Muscle layer of colon (tissue), 2 donors: Measurements from ENCODE around the gene RBM23.

ENCODE experiments used
- H3K27ac ChIP-seq: one replicate; pipeline ENCODE4 v1.7.0; 2013; ENCODE audit warnings: low read depth, mild to moderate bottlenecking, low read length, moderate library complexity
- H3K27me3 ChIP-seq, 2 donors: one replicate each; pipeline ENCODE4 v1.7.0; 2013; ENCODE audit warnings: low read length in 2 of 2, mild to moderate bottlenecking in 2 of 2; ENCODE audit not compliant: insufficient read depth in 2 of 2, control insufficient read depth in 1 of 2
- H3K36me3 ChIP-seq: one replicate; pipeline ENCODE4 v1.7.0; 2013; ENCODE audit warnings: mild to moderate bottlenecking, low read length; ENCODE audit not compliant: insufficient read depth
- H3K4me1 ChIP-seq: one replicate; pipeline ENCODE4 v1.7.0; 2013; ENCODE audit warnings: mild to moderate bottlenecking, low read length; ENCODE audit not compliant: insufficient read depth
- H3K4me3 ChIP-seq, 2 donors: one replicate each; pipeline ENCODE4 v1.7.0; 2013; ENCODE audit warnings: low read length in 2 of 2, low read depth in 1 of 2, mild to moderate bottlenecking in 1 of 2, moderate library complexity in 1 of 2
- H3K9ac ChIP-seq: one replicate; pipeline ENCODE4 v1.7.0; 2013; ENCODE audit warnings: low read length
- H3K9me3 ChIP-seq: one replicate; pipeline ENCODE4 v1.7.0; 2013; ENCODE audit warnings: mild to moderate bottlenecking, low read length
- donor health status: abdominal sarcoma.
- donor health status: Adenocarcinoma of cecum.

The RBM23 gene

DNA sequence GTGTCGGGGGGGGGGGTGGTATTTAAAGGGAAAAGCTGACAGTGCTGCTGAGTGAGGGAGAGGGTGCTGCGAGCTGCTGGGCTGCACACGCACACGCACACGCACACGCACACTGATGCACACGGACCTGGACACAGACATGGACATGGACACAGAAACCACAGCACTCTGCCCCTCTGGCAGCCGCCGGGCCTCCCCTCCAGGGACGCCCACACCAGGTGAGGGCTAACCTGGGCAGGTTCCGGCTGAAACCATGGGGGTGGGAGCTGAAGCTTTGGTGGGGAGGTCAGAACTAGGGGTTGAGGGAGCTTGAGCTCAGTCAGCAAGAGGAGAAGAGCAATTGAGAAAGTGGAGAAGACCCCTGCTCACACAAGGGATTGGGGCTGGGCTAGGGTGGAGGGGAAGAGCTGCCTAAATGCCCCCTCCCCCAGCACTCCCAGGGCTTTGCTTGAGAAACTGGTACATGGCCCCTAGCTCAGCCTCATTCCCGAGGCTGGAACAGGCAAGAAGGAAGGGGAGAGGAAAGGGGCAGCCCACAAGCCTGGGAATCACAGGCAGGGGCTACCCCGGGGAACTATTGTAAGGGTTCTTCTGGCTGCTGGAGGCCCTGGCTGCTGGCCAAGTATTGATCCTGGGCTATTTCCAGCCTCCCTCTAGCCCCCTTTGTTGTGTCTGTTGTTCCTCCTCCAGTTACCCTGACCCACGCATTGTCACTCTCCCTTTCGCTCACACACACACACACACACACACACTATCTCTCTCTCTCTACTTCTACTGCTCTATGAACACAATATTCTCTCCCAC is 35.6 kb downstream of the RBM23 start, which contains the start of gene REM2:
Gene REM2 (plus strand): TSS at position 50 of the 804 bp plus-strand sequence. CDS start 66 bp downstream, at position 116.
- peaks cover 9% of the 10 kb centered on the region for H3K36me3 ChIP-seq
- H3K9ac ChIP-seq: no peak within 1 kb of the TSS
- H3K9me3 ChIP-seq: no peaks in the 10 kb centered on the region
- no peak within 1 kb of the TSS for H3K4me3 ChIP-seq
- H3K27ac ChIP-seq: no peak within 1 kb of the TSS
- H3K27me3 ChIP-seq: no peaks in the 10 kb centered on the region
- peaks cover 22% of the 10 kb centered on the region for H3K4me1 ChIP-seq

DNA sequence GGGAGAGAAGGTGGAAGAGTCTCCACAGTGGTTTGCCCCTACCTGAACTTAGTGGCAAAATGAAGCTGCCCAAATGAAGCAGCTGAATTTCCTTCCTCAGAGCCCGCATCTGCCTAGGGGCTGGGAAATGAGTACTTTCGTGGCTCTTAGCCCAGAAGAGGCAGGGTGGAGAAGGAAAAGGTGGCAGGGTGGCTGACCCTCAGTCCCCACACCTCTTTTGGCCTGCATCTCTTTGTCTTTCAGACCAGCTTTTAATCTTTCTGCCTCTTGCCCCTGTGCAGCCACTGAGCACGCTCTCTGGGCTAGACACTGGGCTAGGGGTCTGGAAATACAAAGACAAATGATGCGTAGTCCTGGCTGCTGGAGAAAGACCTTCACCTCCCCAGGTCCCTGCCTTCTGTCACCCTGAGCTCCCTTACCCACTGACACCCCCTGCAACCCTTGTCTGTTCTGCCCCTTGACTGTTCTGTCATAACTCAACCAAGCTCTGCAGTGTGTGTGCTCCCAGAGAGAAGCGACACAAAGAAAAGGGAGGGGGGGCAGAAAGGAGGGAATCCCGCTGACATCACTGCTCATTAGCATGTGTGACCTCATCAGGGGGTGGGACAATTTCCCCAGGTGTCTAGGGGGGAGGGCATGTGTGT is 36.3 kb downstream of the RBM23 start:
- Histone ChIP-seq H3K9ac (no peak overlapping the region), H3K4me1 (peaks cover 17% of the 10 kb centered on the region)

DNA sequence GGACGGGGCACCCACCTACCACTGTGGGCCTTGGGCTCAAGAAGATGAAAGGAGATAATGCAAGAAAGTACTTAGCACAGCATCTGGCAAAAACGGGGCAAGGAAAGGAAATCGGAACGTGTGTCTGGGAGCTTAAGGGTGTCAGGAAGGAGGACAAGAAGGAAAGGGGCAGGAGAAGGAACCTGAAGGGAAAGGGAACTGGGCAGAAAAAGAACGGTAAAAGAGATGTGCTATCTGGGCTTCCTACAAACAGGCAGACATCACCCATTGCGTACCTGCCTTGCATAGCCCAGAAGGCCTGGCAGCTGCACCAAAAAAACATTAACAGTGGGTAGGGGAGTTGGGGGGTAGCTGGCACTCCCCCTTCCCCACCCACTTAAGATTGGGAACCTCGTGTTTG is 36.9 kb downstream of the RBM23 start:
- Histone ChIP-seq H3K4me3 (no peak overlapping the region), H3K36me3 (peaks cover 22% of the 10 kb centered on the region), H3K4me1 (peaks cover 11% of the 10 kb centered on the region), H3K9me3 (no peaks in the 10 kb centered on the region), H3K27ac (no peak overlapping the region), H3K27me3 (no peaks in the 10 kb centered on the region), H3K9ac (no peak overlapping the region)

More for the DNA sequence above, 36.3 kb downstream of the RBM23 start:
- Histone ChIP-seq H3K9me3 (no peaks in the 10 kb centered on the region), H3K4me3 (no peak overlapping the region), H3K36me3 (peaks cover 16% of the 10 kb centered on the region), H3K27ac (no peak overlapping the region), H3K27me3 (no peaks in the 10 kb centered on the region)

DNA sequence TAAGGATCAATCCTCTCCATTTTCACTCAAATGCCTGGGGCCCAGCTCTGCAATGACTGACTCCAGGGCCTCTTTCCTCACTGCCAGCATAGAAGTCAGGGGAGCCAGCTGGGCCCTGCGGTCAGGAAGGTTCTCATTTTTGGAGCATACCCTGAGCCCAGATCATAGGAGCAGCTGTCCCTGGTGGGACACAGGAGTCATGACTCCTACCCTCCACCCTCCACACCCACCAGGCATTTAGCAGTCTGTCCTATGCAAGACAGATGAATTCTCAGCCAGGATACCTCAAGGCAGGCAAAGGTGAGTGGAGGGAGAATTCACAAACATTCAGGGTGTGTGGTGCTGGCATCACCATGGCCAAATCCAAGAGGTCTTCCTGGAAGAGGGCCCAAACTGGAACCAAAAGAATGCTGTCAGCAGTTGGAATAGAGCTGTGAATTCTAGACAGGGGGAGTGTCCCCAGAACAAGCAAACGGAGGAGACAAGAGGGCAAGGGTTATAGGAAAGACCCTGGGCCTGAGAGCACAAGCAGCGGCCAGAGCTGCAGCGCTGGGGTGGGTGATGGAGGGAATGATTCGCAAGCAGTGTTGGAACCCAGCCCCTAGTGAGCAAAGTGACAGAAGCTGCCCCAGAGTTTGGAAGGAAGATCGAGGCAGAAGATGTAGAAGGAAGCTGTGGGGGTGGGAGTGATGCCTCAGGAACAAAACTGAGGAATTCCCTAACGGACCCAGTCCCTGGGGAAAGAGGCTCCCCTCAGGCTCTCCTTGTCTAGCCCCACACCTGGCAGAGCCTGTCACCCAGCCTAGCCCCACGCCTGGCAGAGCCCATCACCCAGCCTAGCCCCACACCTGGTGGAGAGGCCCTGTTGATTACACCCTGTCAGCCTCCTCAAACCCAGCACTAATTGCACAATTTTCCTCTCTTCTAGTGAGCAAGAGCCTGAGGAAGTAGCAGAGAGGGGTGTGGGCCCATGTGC is 40.4 kb downstream of the RBM23 start:
- Histone ChIP-seq H3K9ac (no peak overlapping the region), H3K4me1 (peaks cover 18% of the 10 kb centered on the region), H3K27me3 (no peaks in the 10 kb centered on the region), H3K4me3 (no peak overlapping the region), H3K27ac (no peak overlapping the region), H3K36me3 (peaks cover 57% of the 10 kb centered on the region), H3K9me3 (no peaks in the 10 kb centered on the region)

DNA sequence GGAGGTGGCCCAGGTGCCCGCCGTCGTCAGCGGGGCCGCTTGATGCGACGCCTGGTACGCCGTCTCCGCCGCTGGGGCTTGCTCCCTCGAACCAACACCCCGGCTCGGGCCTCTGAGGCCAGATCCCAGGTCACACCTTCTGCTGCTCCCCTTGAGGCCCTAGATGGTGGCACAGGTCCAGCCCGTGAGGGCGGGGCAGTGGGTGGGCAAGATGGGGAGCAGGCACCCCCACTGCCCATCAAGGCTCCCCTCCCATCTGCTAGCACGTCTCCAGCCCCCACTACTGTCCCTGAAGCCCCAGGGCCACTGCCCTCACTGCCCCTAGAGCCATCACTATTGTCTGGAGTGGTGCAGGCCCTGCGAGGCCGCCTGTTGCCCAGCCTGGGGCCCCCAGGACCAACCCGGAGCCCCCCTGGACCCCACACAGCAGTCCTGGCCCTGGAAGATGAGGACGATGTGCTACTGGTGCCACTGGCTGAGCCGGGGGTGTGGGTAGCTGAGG is 41.9 kb downstream of the RBM23 start:
- peaks cover 21% of the 10 kb centered on the region for H3K4me1 ChIP-seq
- no peak overlapping the region for H3K9ac ChIP-seq
- no peaks in the 10 kb centered on the region for H3K9me3 ChIP-seq
- peaks cover 57% of the 10 kb centered on the region for H3K36me3 ChIP-seq
- H3K27me3 ChIP-seq: no peaks in the 10 kb centered on the region
- H3K4me3 ChIP-seq: no peak overlapping the region
- no peak overlapping the region for H3K27ac ChIP-seq

DNA sequence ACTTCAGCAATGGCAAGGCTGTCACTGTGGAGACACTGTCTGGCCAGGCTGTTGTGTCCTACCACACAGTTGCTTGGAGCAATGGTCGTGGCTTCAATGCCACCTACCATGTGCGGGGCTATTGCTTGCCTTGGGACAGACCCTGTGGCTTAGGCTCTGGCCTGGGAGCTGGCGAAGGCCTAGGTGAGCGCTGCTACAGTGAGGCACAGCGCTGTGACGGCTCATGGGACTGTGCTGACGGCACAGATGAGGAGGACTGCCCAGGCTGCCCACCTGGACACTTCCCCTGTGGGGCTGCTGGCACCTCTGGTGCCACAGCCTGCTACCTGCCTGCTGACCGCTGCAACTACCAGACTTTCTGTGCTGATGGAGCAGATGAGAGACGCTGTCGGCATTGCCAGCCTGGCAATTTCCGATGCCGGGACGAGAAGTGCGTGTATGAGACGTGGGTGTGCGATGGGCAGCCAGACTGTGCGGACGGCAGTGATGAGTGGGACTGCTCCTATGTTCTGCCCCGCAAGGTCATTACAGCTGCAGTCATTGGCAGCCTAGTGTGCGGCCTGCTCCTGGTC is 43.1 kb downstream of the RBM23 start:
- H3K4me3 ChIP-seq: no peak overlapping the region
- H3K27ac ChIP-seq: no peak overlapping the region
- H3K4me1 ChIP-seq: peaks cover 22% of the 10 kb centered on the region
- peaks cover 57% of the 10 kb centered on the region for H3K36me3 ChIP-seq
- H3K27me3 ChIP-seq: no peaks in the 10 kb centered on the region
- H3K9ac ChIP-seq: no peak overlapping the region
- no peaks in the 10 kb centered on the region for H3K9me3 ChIP-seq

DNA sequence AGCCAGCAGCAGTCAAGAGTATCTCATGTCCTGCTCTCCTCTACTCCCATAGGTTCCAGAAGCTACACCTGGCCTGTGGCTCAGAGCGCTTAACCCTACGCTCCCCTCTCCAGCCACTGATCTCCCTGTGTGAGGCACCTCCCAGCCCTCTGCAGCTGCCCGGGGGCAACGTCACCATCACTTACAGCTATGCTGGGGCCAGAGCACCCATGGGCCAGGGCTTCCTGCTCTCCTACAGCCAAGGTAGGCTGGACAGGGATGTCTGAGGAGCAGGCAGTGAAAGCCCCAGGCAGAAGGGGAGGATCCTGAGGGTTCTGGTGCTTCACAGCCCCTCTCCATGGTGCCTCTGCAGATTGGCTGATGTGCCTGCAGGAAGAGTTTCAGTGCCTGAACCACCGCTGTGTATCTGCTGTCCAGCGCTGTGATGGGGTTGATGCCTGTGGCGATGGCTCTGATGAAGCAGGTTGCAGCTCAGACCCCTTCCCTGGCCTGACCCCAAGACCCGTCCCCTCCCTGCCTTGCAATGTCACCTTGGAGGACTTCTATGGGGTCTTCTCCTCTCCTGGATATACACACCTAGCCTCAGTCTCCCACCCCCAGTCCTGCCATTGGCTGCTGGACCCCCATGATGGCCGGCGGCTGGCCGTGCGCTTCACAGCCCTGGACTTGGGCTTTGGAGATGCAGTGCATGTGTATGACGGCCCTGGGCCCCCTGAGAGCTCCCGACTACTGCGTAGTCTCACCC is 43.8 kb downstream of the RBM23 start:
- H3K36me3 ChIP-seq: peaks cover 57% of the 10 kb centered on the region
- peaks cover 29% of the 10 kb centered on the region for H3K4me1 ChIP-seq

DNA sequence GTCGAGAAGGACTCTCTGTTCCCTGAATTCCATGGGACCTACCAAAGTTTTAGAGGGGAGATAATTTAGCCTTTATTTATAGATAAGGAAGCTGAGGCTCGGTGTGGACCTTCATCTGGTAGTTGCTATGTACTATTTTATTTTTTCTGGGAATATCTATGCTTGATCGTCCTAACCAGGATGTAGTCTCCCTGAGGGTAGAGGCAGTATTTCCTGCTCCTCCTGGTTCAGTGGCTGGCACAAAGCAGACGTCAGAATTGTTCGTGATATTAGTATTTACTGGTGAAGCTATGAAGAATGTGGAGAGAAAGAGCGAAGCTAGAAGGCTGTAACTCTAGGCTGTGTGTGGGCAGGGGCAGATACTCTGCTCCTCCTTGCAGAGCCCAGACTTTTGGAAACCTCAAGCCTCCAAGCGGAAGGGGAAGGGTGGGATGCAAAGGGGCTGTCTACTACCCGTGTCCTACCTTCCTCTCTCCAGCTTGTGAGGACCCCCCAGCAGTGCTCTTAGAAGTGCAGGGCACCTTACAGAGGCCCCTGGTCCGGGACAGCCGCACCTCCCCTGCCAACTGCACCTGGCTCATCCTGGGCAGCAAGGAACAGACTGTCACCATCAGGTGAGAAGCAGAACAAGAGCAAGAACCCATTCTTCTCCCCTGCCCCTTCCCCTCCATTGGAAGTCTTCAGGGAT is 46.0 kb downstream of the RBM23 start:
- Histone ChIP-seq H3K27me3 (no peaks in the 10 kb centered on the region), H3K4me1 (peaks cover 31% of the 10 kb centered on the region), H3K4me3 (peak overlapping the region; percentile 88 to 99), H3K9ac (peak overlapping the region; percentile 90), H3K9me3 (no peaks in the 10 kb centered on the region), H3K36me3 (peaks cover 44% of the 10 kb centered on the region), H3K27ac (peak overlapping the region; percentile 99)

More for the DNA sequence above, 43.8 kb downstream of the RBM23 start:
- Histone ChIP-seq H3K9me3 (no peaks in the 10 kb centered on the region), H3K4me3 (no peak overlapping the region), H3K27ac (no peak overlapping the region), H3K9ac (no peak overlapping the region), H3K27me3 (no peaks in the 10 kb centered on the region)

DNA sequence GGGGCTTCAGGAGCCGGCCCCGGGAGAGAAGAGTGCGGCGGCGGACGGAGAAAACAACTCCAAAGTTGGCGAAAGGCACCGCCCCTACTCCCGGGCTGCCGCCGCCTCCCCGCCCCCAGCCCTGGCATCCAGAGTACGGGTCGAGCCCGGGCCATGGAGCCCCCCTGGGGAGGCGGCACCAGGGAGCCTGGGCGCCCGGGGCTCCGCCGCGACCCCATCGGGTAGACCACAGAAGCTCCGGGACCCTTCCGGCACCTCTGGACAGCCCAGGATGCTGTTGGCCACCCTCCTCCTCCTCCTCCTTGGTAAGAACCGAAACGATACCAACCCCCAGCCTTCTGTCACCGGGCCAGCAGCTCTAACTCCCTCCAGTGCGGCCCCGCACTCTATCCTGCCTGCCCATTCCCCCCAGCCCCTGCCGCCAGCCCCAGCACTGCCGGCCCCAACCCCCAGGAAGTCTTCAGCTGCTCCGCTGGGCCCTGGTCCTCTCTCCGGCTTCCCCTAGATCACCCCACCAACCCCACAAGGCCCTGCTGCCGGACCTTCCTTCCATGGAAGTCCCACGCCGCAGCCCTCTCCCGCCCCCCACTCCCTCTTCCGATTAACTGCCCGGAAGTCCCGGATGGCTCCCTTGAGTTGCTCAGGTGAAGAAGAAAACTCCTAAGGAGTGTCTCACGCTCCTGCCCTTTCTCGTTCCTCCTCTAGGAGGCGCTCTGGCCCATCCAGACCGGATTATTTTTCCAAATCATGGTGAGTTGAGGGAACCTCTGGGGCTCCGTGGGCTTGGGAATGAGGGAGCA is 46.7 kb downstream of the RBM23 start:
- H3K9me3 ChIP-seq: no peaks in the 10 kb centered on the region
- no peaks in the 10 kb centered on the region for H3K27me3 ChIP-seq
- H3K36me3 ChIP-seq: peaks cover 36% of the 10 kb centered on the region
- peak overlapping the region; percentile 90 for H3K9ac ChIP-seq
- H3K4me1 ChIP-seq: peaks cover 31% of the 10 kb centered on the region
- peak overlapping the region; percentile 88 to 99 for H3K4me3 ChIP-seq
- peak overlapping the region; percentile 99 for H3K27ac ChIP-seq
